ENCODE measurements around the gene MMP24. TPM values are rescaled to one million over a fixed set of nuclear protein-coding genes. Genes with fewer than 3 reads are reported as not detected.

The MMP24 gene
- total RNA-seq, result 1.4 TPM in 2 replicates

GRCh38 chr20:35226126-35226883 lies at the start of gene MMP24:
Gene MMP24, plus strand, starts transcription at chr20:35226690. Its CDS starts 49 bp downstream, at chr20:35226739.

GRCh38 chr20:35277531-35278395 lies 51.3 kb downstream of the MMP24 start, which contains the start of gene MMP24OS:
Gene MMP24OS, minus strand, starts transcription at chr20:35278122. Its CDS starts 193 bp downstream, at chr20:35277929.

GRCh38 chr20:35284267-35284991 lies 57.9 kb downstream of the MMP24 start, which contains the start of gene EIF6:
Gene EIF6, minus strand, starts transcription at chr20:35284772. Its CDS starts 285 bp downstream, at chr20:35284487.

GRCh38 chr20:35291654-35292503 lies 65.4 kb downstream of the MMP24 start, which contains the start of gene FAM83C:
Gene FAM83C, minus strand, starts transcription at chr20:35292425. Its CDS starts 121 bp downstream, at chr20:35292304.

Small RNAs within 50 kb of the gene (small RNA-seq; reads per million reads assigned to genes)
- gene MT1P3 (not detected), gene RNA5SP483 (not detected)

Other genes with a start within 250 kb of the MMP24 start
- gene TRPC4AP, start 133.9 kb upstream of the MMP24 start, total RNA-seq, result 86.2 and 88.6 TPM in 2 replicates
- gene EDEM2, start 79.4 kb upstream of the MMP24 start, total RNA-seq, result 33.1 and 33.4 TPM in 2 replicates
- 44.2 and 60.6 TPM in 2 replicates for gene PROCR, start 54.6 kb upstream of the MMP24 start, total RNA-seq
- 27.3 and 31.3 TPM in 2 replicates for gene MMP24OS, start 51.4 kb downstream of the MMP24 start, total RNA-seq
- 73.0 and 92.3 TPM in 2 replicates for gene EIF6, start 58.1 kb downstream of the MMP24 start, total RNA-seq
- gene FAM83C, start 65.7 kb downstream of the MMP24 start, total RNA-seq, result under 0.01 and 0.11 TPM in 2 replicates
- 28.7 and 29.2 TPM in 2 replicates for gene UQCC1, start 185.3 kb downstream of the MMP24 start, total RNA-seq
- 94.0 and 105 TPM in 2 replicates for gene GDF5, start 211.5 kb downstream of the MMP24 start, total RNA-seq
- 24.0 and 26.2 TPM in 2 replicates for gene CEP250, start 228.9 kb downstream of the MMP24 start, total RNA-seq